WTC11 (cell line): ENCODE results near the gene UGT1A3. TPM values are rescaled to one million over a fixed set of nuclear protein-coding genes. Genes with fewer than 3 reads are reported as not detected.

ENCODE experiments used
- ATAC-seq: fragments of 200-7000 bp; cut with Tn5 transposase; 2 replicates; pipeline ENCODE4 v1.10.0; 2021; ENCODE audit warnings: mild to moderate bottlenecking, moderate library complexity
- CTCF ChIA-PET: fragments of 300-600 bp; sonication (Branson Sonifier 250); formaldehyde crosslinking; loops from one replicate; lab custom pipeline; 2021; ENCODE audit warnings: antibody characterized with exemption; lab: Charles Lee
- POLR2A ChIA-PET: fragments of 350-600 bp; sonication (Branson Sonifier 250); formaldehyde crosslinking; loops from one replicate; lab custom pipeline; 2021; ENCODE audit warnings: antibody characterized with exemption; lab: Charles Lee
- DNase-seq: peaks from one replicate; pipeline ENCODE4 v3.0.0; 2021; ENCODE audit warnings: low spot score
- H3K27ac Mint-ChIP-seq: 2 replicates; pipeline ENCODE4 v1.8.0; 2021; ENCODE audit warnings: mixed read lengths
- H3K27me3 Mint-ChIP-seq: 2 replicates; pipeline ENCODE4 v1.8.0; 2021; ENCODE audit warnings: low read depth, mild to moderate bottlenecking, moderate library complexity, mixed read lengths
- H3K36me3 Mint-ChIP-seq: 2 replicates; pipeline ENCODE4 v1.8.0; 2021; ENCODE audit warnings: mixed read lengths
- H3K4me1 Mint-ChIP-seq: 2 replicates; pipeline ENCODE4 v1.8.0; 2022; ENCODE audit warnings: mixed read lengths
- H3K4me3 Mint-ChIP-seq: 2 replicates; pipeline ENCODE4 v1.8.0; 2021; ENCODE audit warnings: mild to moderate bottlenecking, moderate library complexity, mixed read lengths
- H3K9me3 Mint-ChIP-seq: 2 replicates; pipeline ENCODE4 v1.8.0; 2021; ENCODE audit warnings: mixed read lengths
- ATF1 ChIP-seq: sonication (generic); formaldehyde crosslinking; IDR thresholded peaks from 2 replicates; pipeline ENCODE4 v1.8.1; 2023; ENCODE audit warnings: mild to moderate bottlenecking, moderate library complexity, missing genetic modification reagents
- CBFB ChIP-seq: sonication (generic); formaldehyde crosslinking; IDR thresholded peaks from 2 replicates; pipeline ENCODE4 v1.8.1; 2022; ENCODE audit warnings: mild to moderate bottlenecking, low read depth, missing genetic modification reagents
- CREM ChIP-seq: sonication (generic); formaldehyde crosslinking; IDR thresholded peaks from 2 replicates; pipeline ENCODE4 v1.8.1; 2022; ENCODE audit warnings: mild to moderate bottlenecking, missing genetic modification reagents, moderate library complexity
- E2F1 ChIP-seq: sonication (generic); formaldehyde crosslinking; IDR thresholded peaks from 2 replicates; pipeline ENCODE4 v1.8.0; 2022; ENCODE audit warnings: mild to moderate bottlenecking, missing genetic modification reagents
- E2F4 ChIP-seq: sonication (generic); formaldehyde crosslinking; IDR thresholded peaks from 2 replicates; pipeline ENCODE4 v1.8.1; 2022; ENCODE audit warnings: low read depth, mild to moderate bottlenecking, moderate library complexity, missing genetic modification reagents, borderline replicate concordance
- E2F5 ChIP-seq: sonication (generic); formaldehyde crosslinking; IDR thresholded peaks from 2 replicates; pipeline ENCODE4 v1.8.1; 2022; ENCODE audit warnings: mild to moderate bottlenecking, moderate library complexity, missing genetic modification reagents
- ESRRA ChIP-seq: sonication (generic); formaldehyde crosslinking; IDR thresholded peaks from 2 replicates; pipeline ENCODE4 v1.8.1; 2022; ENCODE audit warnings: mild to moderate bottlenecking, missing genetic modification reagents, borderline replicate concordance
- KAT7 ChIP-seq: sonication (generic); formaldehyde crosslinking; IDR thresholded peaks from 2 replicates; pipeline ENCODE4 v1.8.1; 2023; ENCODE audit warnings: missing genetic modification reagents, mild to moderate bottlenecking, borderline replicate concordance
- NFATC4 ChIP-seq: fragments of 250-450 bp; sonication (Bioruptor Pico); IDR thresholded peaks from 2 replicates; pipeline ENCODE4 v1.9.0; 2021; ENCODE audit warnings: mild to moderate bottlenecking
- NR2C2 ChIP-seq: sonication (generic); formaldehyde crosslinking; IDR thresholded peaks from 2 replicates; pipeline ENCODE4 v1.8.0; 2022; ENCODE audit warnings: mild to moderate bottlenecking, missing genetic modification reagents
- SMAD3 ChIP-seq: sonication (generic); formaldehyde crosslinking; IDR thresholded peaks from 2 replicates; pipeline ENCODE4 v1.8.0; 2022; ENCODE audit warnings: missing genetic modification reagents, mild to moderate bottlenecking, borderline replicate concordance
- ZNF121 ChIP-seq: sonication (generic); formaldehyde crosslinking; IDR thresholded peaks from 2 replicates; pipeline ENCODE4 v1.8.0; 2023; ENCODE audit warnings: missing genetic modification reagents
- ZNF232 ChIP-seq: sonication (generic); formaldehyde crosslinking; IDR thresholded peaks from 2 replicates; pipeline ENCODE4 v1.8.0; 2022; ENCODE audit warnings: mild to moderate bottlenecking, missing genetic modification reagents
- ZNF416 ChIP-seq: fragments of 250-450 bp; sonication (Bioruptor Pico); IDR thresholded peaks from 2 replicates; pipeline ENCODE4 v1.9.0; 2021; ENCODE audit warnings: mild to moderate bottlenecking, inconsistent platforms
- ZNF532 ChIP-seq: fragments of 250-450 bp; sonication (Bioruptor Pico); IDR thresholded peaks from 2 replicates; pipeline ENCODE4 v1.9.0; 2021; ENCODE audit warnings: mild to moderate bottlenecking, borderline replicate concordance
- total RNA-seq: library from RNA; stranded (reverse); gene quantifications from 3 replicates; pipeline ENCODE4 v1.2.3, GENCODE V29; 2021
- TF ChIP-seq, protein P1 (sequence below): fragments of 250-450 bp; sonication (Bioruptor Pico); IDR thresholded peaks from 2 replicates; pipeline ENCODE4 v1.9.0; 2021; ENCODE audit warnings: moderate library complexity, mild to moderate bottlenecking, inconsistent platforms, borderline replicate concordance
- TF ChIP-seq, protein P2 (sequence below): sonication (generic); formaldehyde crosslinking; IDR thresholded peaks from 2 replicates; pipeline ENCODE4 v1.8.1; 2023; ENCODE audit warnings: mild to moderate bottlenecking, moderate library complexity, missing genetic modification reagents
- TF ChIP-seq, protein P3 (sequence below): sonication (generic); formaldehyde crosslinking; IDR thresholded peaks from 2 replicates; pipeline ENCODE4 v1.8.0; 2022; ENCODE audit warnings: mild to moderate bottlenecking, missing genetic modification reagents
- TF ChIP-seq, protein P4 (sequence below): fragments of 250-450 bp; sonication (Bioruptor Pico); IDR thresholded peaks from 2 replicates; pipeline ENCODE4 v1.8.0; 2021; ENCODE audit warnings: mild to moderate bottlenecking
- TF ChIP-seq, protein P5 (sequence below): sonication (generic); formaldehyde crosslinking; IDR thresholded peaks from 2 replicates; pipeline ENCODE4 v1.8.0; 2022; ENCODE audit warnings: mild to moderate bottlenecking, missing genetic modification reagents

UGT1A3 gene
- total RNA-seq, 1 experiment from 2014 or later, result not detected

DNA sequence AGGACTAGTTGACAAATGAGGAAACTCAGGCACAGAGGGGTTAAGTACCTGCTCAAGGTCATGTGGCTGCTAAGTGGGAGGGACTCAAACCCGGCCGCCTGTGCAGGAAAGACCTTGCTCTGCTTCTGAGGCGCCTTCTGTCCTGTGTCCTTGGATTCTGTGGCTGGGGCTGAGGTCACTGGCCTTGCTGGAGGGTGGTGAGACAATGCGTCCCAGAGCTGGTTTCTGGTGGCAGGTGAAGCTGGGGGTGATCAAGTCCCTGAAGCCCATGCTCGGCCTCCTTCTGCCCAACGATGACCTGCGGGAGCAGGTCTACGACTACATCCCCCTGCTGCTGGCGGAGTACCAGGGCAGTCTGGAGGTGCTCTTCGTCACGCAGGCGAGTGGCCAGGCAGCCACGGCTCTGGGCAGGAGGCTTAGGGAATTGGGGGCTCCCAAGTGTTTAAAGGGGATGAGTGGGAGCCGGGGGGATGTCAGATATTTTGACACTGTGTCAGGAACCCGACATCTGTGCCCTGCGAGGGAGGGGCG lies 65.4 kb downstream of the UGT1A3 start (continued):
- TF ChIP-seq, protein P1, sequence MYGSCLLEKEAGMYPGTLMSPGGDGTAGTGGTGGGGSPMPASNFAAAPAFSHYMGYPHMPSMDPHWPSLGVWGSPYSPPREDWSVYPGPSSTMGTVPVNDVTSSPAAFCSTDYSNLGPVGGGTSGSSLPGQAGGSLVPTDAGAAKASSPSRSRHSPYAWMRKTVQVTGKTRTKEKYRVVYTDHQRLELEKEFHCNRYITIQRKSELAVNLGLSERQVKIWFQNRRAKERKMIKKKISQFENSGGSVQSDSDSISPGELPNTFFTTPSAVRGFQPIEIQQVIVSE (CRISPR knock-in tag), result no peak
- no peak for TF ChIP-seq SMAD3
- TF ChIP-seq, protein P2, sequence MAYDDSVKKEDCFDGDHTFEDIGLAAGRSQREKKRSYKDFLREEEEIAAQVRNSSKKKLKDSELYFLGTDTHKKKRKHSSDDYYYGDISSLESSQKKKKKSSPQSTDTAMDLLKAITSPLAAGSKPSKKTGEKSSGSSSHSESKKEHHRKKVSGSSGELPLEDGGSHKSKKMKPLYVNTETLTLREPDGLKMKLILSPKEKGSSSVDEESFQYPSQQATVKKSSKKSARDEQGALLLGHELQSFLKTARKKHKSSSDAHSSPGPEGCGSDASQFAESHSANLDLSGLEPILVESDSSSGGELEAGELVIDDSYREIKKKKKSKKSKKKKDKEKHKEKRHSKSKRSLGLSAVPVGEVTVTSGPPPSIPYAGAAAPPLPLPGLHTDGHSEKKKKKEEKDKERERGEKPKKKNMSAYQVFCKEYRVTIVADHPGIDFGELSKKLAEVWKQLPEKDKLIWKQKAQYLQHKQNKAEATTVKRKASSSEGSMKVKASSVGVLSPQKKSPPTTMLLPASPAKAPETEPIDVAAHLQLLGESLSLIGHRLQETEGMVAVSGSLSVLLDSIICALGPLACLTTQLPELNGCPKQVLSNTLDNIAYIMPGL (CRISPR knock-in tag), result no peak

- DNase-seq (no peak), ATAC-seq (no peak)
- H3K27ac Mint-ChIP-seq, result no peak overlapping the region
- H3K27me3 Mint-ChIP-seq, result no peaks in the 10 kb centered on the region; the same call in 1 of the 2 replicates
- H3K36me3 Mint-ChIP-seq, result no peaks in the 10 kb centered on the region
- ChIA-PET CTCF (interaction anchor here (1.2 kb wide), 1 partner anchor 352 kb away, joined by 4 read pairs; no protein-coding TSS in a partner anchor), POLR2A (no interaction called here)
- TF ChIP-seq ATF1 (CRISPR knock-in tag), result no peak
- TF ChIP-seq CBFB (CRISPR knock-in tag), result no peak
- TF ChIP-seq, protein P3, sequence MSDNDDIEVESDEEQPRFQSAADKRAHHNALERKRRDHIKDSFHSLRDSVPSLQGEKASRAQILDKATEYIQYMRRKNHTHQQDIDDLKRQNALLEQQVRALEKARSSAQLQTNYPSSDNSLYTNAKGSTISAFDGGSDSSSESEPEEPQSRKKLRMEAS (CRISPR knock-in tag), result no peak
- TF ChIP-seq, protein P4, sequence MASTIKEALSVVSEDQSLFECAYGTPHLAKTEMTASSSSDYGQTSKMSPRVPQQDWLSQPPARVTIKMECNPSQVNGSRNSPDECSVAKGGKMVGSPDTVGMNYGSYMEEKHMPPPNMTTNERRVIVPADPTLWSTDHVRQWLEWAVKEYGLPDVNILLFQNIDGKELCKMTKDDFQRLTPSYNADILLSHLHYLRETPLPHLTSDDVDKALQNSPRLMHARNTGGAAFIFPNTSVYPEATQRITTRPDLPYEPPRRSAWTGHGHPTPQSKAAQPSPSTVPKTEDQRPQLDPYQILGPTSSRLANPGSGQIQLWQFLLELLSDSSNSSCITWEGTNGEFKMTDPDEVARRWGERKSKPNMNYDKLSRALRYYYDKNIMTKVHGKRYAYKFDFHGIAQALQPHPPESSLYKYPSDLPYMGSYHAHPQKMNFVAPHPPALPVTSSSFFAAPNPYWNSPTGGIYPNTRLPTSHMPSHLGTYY, result no peak
- no peak for TF ChIP-seq ZNF532 (CRISPR knock-in tag)
- no peak for TF ChIP-seq E2F1 (CRISPR knock-in tag)
- TF ChIP-seq CREM (CRISPR knock-in tag), result no peak
- TF ChIP-seq ZNF232 (CRISPR knock-in tag), result no peak
- no peak for TF ChIP-seq ESRRA (CRISPR knock-in tag)
- TF ChIP-seq NFATC4 (CRISPR knock-in tag), result no peak
- TF ChIP-seq NR2C2, result no peak
- no peak for TF ChIP-seq KAT7 (CRISPR knock-in tag)
- no peak for TF ChIP-seq ZNF416
- no peak for TF ChIP-seq E2F5
- TF ChIP-seq, protein P5, sequence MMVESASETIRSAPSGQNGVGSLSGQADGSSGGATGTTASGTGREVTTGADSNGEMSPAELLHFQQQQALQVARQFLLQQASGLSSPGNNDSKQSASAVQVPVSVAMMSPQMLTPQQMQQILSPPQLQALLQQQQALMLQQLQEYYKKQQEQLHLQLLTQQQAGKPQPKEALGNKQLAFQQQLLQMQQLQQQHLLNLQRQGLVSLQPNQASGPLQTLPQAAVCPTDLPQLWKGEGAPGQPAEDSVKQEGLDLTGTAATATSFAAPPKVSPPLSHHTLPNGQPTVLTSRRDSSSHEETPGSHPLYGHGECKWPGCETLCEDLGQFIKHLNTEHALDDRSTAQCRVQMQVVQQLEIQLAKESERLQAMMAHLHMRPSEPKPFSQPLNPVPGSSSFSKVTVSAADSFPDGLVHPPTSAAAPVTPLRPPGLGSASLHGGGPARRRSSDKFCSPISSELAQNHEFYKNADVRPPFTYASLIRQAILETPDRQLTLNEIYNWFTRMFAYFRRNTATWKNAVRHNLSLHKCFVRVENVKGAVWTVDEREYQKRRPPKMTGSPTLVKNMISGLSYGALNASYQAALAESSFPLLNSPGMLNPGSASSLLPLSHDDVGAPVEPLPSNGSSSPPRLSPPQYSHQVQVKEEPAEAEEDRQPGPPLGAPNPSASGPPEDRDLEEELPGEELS, result no peak
- TF ChIP-seq E2F4 (CRISPR knock-in tag), result no peak
- TF ChIP-seq ZNF121 (CRISPR knock-in tag), result no peak
- peaks cover 6% of the 10 kb centered on the region for H3K9me3 Mint-ChIP-seq
- H3K4me1 Mint-ChIP-seq, result no peaks in the 10 kb centered on the region
- H3K4me3 Mint-ChIP-seq, result no peak overlapping the region
Observed at GRCh38 chr2:233795735-233796171, 66.9 kb downstream of the UGT1A3 start.
